ENCODE data around the gene SP140L. TPM values are rescaled to one million over a fixed set of nuclear protein-coding genes. Genes with fewer than 3 reads are reported as not detected.

Gene SP140L
- total RNA-seq, 2 donors from 2014 or later, result 3.6 to 15.2 TPM

DNA sequence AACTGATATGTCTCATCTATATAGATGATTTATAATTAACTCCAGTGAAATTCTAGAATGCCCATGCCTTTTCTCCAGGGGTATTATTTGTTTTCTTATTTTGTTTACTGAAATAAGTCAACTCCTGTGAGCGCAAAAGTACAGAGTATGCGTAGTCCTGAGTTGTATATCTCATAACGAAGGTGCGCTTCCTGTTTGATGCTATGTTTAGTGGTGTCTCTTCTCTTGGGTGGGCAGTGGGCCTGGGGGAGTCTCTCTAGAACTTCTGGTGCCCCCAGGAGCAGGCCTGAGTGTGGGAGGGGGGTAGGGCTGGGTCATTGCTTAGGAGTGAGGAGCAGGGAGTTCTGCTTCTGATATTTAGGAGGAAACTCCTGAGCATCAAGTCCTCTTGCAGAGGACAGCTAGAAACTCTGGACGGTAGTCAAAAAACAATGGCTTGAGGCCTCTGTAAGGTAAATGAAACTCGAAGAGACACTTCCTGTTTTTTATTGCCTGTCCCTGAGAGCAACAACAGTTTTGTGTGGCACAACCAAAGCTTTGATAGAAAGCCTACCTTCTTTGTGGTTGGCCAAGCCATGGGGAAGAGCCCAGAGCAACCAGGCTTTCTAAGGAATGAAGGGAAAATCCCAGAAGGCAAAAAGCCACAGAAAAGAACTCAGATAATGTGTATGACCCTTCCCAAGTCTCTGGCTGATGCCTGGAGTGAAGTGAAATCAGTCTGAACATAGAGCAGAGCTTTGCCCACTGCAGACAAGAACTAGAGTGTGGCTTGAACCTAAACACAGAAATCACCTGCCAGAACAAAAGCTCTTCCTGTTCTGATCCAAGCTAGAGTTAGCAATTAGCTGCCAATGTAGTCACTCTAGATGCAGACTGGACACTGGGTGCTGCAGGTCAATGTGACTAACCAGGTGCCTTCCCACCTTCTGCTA is 8.5 kb upstream of the SP140L start:
- H3K9me3 ChIP-seq, result no peaks in the 10 kb centered on the region

DNA sequence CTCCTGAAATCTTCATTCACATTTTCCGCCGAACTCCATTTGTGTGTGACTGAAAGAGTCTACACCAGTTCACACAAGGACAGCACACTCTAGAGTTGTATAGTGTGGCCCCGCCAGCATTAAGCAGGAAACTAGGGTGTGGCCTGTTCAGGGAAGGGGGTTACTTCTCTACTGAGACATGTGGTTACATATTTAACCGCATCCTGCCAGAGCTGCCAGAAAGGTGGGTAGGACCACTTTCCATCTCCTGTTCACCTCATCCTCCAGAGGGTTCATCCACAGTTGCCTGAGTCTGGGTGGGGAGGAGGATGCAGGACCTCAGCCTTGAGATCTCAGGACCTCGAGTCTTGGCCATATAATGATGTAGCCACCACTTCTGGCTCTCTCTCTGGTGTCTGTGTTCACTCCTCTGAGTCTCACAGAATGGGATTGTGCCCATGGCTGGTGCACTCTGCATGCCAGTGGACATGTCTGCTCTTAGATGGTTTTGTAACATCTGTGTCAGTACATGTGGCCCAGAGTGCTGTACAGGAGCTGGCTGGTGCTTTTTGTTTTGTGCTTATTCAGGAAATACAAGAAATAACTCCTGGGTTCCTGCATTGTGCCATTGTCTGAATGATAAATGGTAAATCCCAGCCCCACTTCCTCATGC is 7.7 kb upstream of the SP140L start:
- DNase-seq (ENCODE audit: low spot score), result no peak
- WGBS, result 85% methylated on average over 5 of the region's 5 CpGs
- no peaks in the 10 kb centered on the region for H3K36me3 ChIP-seq
- H3K9me3 ChIP-seq, result no peaks in the 10 kb centered on the region
- H3K4me1 ChIP-seq (replicated peaks), result no peaks in the 10 kb centered on the region
- H3K27me3 ChIP-seq (replicated peaks; ENCODE audit: insufficient read depth), result no peaks in the 10 kb centered on the region
- intact Hi-C loops (cut with DNase I), result no loop called here
- TF ChIP-seq, protein P1, sequence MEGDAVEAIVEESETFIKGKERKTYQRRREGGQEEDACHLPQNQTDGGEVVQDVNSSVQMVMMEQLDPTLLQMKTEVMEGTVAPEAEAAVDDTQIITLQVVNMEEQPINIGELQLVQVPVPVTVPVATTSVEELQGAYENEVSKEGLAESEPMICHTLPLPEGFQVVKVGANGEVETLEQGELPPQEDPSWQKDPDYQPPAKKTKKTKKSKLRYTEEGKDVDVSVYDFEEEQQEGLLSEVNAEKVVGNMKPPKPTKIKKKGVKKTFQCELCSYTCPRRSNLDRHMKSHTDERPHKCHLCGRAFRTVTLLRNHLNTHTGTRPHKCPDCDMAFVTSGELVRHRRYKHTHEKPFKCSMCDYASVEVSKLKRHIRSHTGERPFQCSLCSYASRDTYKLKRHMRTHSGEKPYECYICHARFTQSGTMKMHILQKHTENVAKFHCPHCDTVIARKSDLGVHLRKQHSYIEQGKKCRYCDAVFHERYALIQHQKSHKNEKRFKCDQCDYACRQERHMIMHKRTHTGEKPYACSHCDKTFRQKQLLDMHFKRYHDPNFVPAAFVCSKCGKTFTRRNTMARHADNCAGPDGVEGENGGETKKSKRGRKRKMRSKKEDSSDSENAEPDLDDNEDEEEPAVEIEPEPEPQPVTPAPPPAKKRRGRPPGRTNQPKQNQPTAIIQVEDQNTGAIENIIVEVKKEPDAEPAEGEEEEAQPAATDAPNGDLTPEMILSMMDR (IDR thresholded peaks at IDR 0.05), result no peak
- TF ChIP-seq POLR2AphosphoS5 (IDR thresholded peaks at IDR 0.05) (no peak), POLR2A (IDR thresholded peaks at IDR 0.05) (no peak)
- no peak overlapping the region for H3K27ac ChIP-seq
- no peak overlapping the region for H3K4me3 ChIP-seq

More for the DNA sequence above, 8.5 kb upstream of the SP140L start:
- Histone ChIP-seq H3K36me3 (no peaks in the 10 kb centered on the region), H3K27me3 (replicated peaks; ENCODE audit: insufficient read depth) (no peaks in the 10 kb centered on the region), H3K4me1 (replicated peaks) (no peaks in the 10 kb centered on the region), H3K27ac (no peak overlapping the region), H3K4me3 (no peak overlapping the region)
- DNase-seq (ENCODE audit: low spot score), result no peak
- TF ChIP-seq POLR2A (IDR thresholded peaks at IDR 0.05) (no peak), POLR2AphosphoS5 (IDR thresholded peaks at IDR 0.05) (no peak)
- TF ChIP-seq, protein P1 (IDR thresholded peaks at IDR 0.05), result no peak
- WGBS, result 66% methylated on average over 6 of the region's 6 CpGs
- intact Hi-C loops (cut with DNase I), result no loop called here

DNA sequence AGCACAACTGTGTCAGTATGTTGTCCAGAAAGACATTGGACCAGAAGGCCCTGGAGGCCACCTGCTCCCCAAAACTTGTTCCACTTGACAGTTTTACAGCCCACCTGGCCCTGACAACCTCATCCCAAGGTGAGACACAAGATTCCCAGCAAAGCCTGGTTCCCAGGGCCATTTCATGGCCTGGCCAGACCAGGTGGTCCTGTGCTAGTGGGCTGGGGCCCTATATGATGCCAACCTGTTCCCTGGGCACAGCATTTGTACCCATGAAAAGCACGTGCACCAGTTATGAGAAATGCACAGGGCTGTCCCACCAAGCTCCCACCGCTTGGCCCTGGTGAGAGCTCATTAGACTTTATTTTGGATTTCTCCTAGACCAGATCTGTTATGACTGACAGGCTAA is 6.0 kb upstream of the SP140L start:
- TF ChIP-seq, protein P1 (IDR thresholded peaks at IDR 0.05), result no peak
- TF ChIP-seq POLR2A (IDR thresholded peaks at IDR 0.05), result no peak
- no peak for TF ChIP-seq POLR2AphosphoS5 (IDR thresholded peaks at IDR 0.05)
- intact Hi-C loops (cut with DNase I), result no loop called here
- no peak overlapping the region for H3K4me3 ChIP-seq
- H3K27me3 ChIP-seq (replicated peaks; ENCODE audit: insufficient read depth), result no peaks in the 10 kb centered on the region
- H3K9me3 ChIP-seq, result no peaks in the 10 kb centered on the region
- H3K4me1 ChIP-seq (replicated peaks), result no peaks in the 10 kb centered on the region
- no peak overlapping the region for H3K27ac ChIP-seq
- no peaks in the 10 kb centered on the region for H3K36me3 ChIP-seq
- DNase-seq (ENCODE audit: low spot score), result no peak
- 96% methylated on average over 2 of the region's 2 CpGs for WGBS

DNA sequence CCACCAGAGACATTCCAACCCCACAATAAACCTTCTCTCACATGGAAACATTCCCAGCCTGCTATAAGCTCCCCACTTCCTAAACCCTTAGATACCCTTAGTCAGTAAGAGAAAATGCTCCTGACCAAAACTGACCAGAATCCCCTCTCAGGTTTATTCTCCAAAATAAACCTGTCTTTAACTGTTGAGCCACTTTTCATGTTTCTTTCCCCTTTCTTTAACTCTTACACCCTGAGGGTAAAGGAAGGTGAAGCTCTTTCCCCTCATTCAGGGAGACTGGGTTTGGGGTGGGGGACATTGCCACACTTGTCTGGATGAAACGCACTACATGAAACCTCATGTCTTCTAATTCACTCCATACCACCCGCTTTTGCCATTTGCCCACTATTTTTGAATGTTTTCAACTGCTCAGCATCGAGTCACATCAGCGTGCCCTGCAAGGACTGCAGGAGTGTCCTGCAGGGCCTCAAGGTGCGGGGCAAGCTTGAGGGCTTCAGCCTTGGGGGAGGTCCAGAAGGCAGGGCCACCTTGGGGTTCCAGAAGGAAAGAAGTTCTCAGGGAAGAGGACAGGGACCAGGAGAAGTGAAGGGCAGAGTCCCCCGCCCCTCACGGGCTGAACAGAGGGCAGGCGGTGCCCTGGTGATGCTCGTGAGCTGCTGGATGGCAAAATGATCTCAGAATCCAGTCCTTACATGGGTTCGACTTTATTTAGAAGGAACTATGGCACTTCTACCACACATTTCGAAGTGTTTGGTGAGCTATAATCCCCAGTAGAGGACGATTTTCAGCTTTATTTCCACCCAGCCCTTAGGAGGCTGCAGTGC is 4.2 kb upstream of the SP140L start:
- Histone ChIP-seq H3K36me3 (no peaks in the 10 kb centered on the region), H3K27ac (no peak overlapping the region), H3K4me3 (no peak overlapping the region), H3K9me3 (no peaks in the 10 kb centered on the region), H3K27me3 (replicated peaks; ENCODE audit: insufficient read depth) (no peaks in the 10 kb centered on the region), H3K4me1 (replicated peaks) (no peaks in the 10 kb centered on the region)
- WGBS, result 83% methylated on average over 12 of the region's 12 CpGs
- no peak for DNase-seq (ENCODE audit: low spot score)
- TF ChIP-seq, protein P1 (IDR thresholded peaks at IDR 0.05), result no peak
- TF ChIP-seq POLR2A (IDR thresholded peaks at IDR 0.05) (no peak), POLR2AphosphoS5 (IDR thresholded peaks at IDR 0.05) (no peak)
- intact Hi-C loops (cut with DNase I), result no loop called here

Measured in prostate gland (tissue), 2 donors.